Caco-2 (cell line): ENCODE data around the gene ATXN2L. TPM values are rescaled to one million over a fixed set of nuclear protein-coding genes. Genes with fewer than 3 reads are reported as not detected.

Source experiments
- BruUV-seq: library from RNA; stranded (reverse); fragments of 400-500 nt; replicated peaks from 2 replicates; lab custom pipeline; 2021; lab: Mats Ljungman, UMichigan
- CTCF ChIA-PET: fragments of 300-600 bp; sonication (Branson Sonifier 250); formaldehyde crosslinking; loops from one replicate; lab custom pipeline; 2022; ENCODE audit warnings: antibody characterized with exemption; lab: Charles Lee
- POLR2A ChIA-PET: fragments of 300-600 bp; sonication (Branson Sonifier 250); formaldehyde crosslinking; loops from one replicate; lab custom pipeline; 2022; ENCODE audit warnings: antibody characterized with exemption; lab: Charles Lee
- DNase-seq, 2 experiments: peaks; one replicate each; pipeline versions ENCODE4 v3.0.0 to v3.0.0-alpha.2; 2020 to 2022
- H3K27me3 ChIP-seq: replicated peaks from 2 replicates; pipeline ENCODE4 v1.6.0; 2011; ENCODE audit warnings: low read length; ENCODE audit not compliant: control insufficient read depth, insufficient read depth
- H3K36me3 ChIP-seq: 2 replicates; pipeline ENCODE4 v1.5.1; 2011; ENCODE audit warnings: low read length; ENCODE audit not compliant: control insufficient read depth, insufficient read depth
- H3K4me1 ChIP-seq: fragments of 250-450 bp; sonication (Bioruptor Pico); 2 replicates; pipeline ENCODE4 v1.5.1; 2020; ENCODE audit warnings: mild to moderate bottlenecking
- H3K4me3 ChIP-seq: 2 replicates; pipeline ENCODE4 v1.5.1; 2011; ENCODE audit warnings: low read depth, mild to moderate bottlenecking, control low read depth, low read length
- H3K9me3 ChIP-seq: fragments of 250-450 bp; sonication (Bioruptor Pico); 2 replicates; pipeline ENCODE4 v1.5.1; 2020; ENCODE audit warnings: mild to moderate bottlenecking, moderate library complexity
- H3K27ac Mint-ChIP-seq: one replicate; pipeline ENCODE4 v1.8.0; 2022; ENCODE audit warnings: mixed read lengths; ENCODE audit not compliant: unreplicated experiment
- H3K27me3 Mint-ChIP-seq: one replicate; pipeline ENCODE4 v1.8.0; 2022; ENCODE audit warnings: mixed read lengths; ENCODE audit not compliant: insufficient read depth, unreplicated experiment
- H3K36me3 Mint-ChIP-seq: one replicate; pipeline ENCODE4 v1.8.0; 2022; ENCODE audit warnings: mild to moderate bottlenecking, mixed read lengths; ENCODE audit not compliant: insufficient read depth, unreplicated experiment
- H3K4me1 Mint-ChIP-seq: one replicate; pipeline ENCODE4 v1.8.0; 2022; ENCODE audit warnings: low read depth, mixed read lengths; ENCODE audit not compliant: unreplicated experiment
- H3K4me3 Mint-ChIP-seq: one replicate; pipeline ENCODE4 v1.8.0; 2022; ENCODE audit warnings: mild to moderate bottlenecking, moderate library complexity, mixed read lengths; ENCODE audit not compliant: unreplicated experiment
- H3K9me3 Mint-ChIP-seq: one replicate; pipeline ENCODE4 v1.8.0; 2022; ENCODE audit warnings: mixed read lengths; ENCODE audit not compliant: unreplicated experiment
- CTCF ChIP-seq, 2 experiments: fragments of 200-600 bp in 1 of 2; IDR thresholded peaks; 1 replicate in 1 of 2; 2 replicates in 1 of 2; pipeline versions ENCODE4 v1.5.1 to v1.8.0; 2011 to 2022; ENCODE audit warnings: antibody characterized with exemption in 1 of 2, control low read depth in 1 of 2, inconsistent platforms in 1 of 2, low read depth in 1 of 2, low read length in 1 of 2, mild to moderate bottlenecking in 1 of 2, moderate library complexity in 1 of 2; ENCODE audit not compliant: insufficient read depth in 1 of 2, severe bottlenecking in 1 of 2, unreplicated experiment in 1 of 2
- intact Hi-C: fragments of 100-400 bp; cut with micrococcal nuclease; formaldehyde crosslinking; loops from one replicate; pipeline ENCODE4 v1.10.0; 2022; ENCODE audit not compliant: unreplicated experiment
- total RNA-seq: library from RNA; stranded (reverse); gene quantifications from 2 replicates; pipeline ENCODE4 v1.2.3, GENCODE V29; 2022

The ATXN2L gene
- total RNA-seq, 1 experiment from 2014 or later = 352 TPM

- H3K9me3 Mint-ChIP-seq = no peaks in the 10 kb centered on the region
- H3K27ac Mint-ChIP-seq = peak overlapping the region; percentile 76
- BruUV-seq = no TSS peak
- no peak for DNase-seq
- no peaks in the 10 kb centered on the region for H3K27me3 ChIP-seq
- H3K9me3 ChIP-seq = no peaks in the 10 kb centered on the region
- H3K4me3 Mint-ChIP-seq = peak overlapping the region; percentile 2
- H3K36me3 ChIP-seq = peaks cover 2% of the 10 kb centered on the region; the same call in 1 of the 2 replicates
- no peak for TF ChIP-seq CTCF (IDR thresholded peaks at IDR 0.05; ENCODE audit: insufficient read depth in 1 of 2, low read depth in 1 of 2, low read length in 1 of 2, severe bottlenecking in 1 of 2, unreplicated experiment in 1 of 2)
- H3K4me1 Mint-ChIP-seq = peaks cover 9% of the 10 kb centered on the region
- intact Hi-C loops = no loop called here
- no peaks in the 10 kb centered on the region for H3K4me1 ChIP-seq
- ChIA-PET CTCF (no interaction called here), POLR2A (no interaction called here)
- H3K4me3 ChIP-seq = no peak overlapping the region
- H3K36me3 Mint-ChIP-seq = peaks cover 95% of the 10 kb centered on the region
- no peaks in the 10 kb centered on the region for H3K27me3 Mint-ChIP-seq
These were observed 15.7 kb downstream of the ATXN2L start for GRCh38 chr16:28838558-28838918.

DNA sequence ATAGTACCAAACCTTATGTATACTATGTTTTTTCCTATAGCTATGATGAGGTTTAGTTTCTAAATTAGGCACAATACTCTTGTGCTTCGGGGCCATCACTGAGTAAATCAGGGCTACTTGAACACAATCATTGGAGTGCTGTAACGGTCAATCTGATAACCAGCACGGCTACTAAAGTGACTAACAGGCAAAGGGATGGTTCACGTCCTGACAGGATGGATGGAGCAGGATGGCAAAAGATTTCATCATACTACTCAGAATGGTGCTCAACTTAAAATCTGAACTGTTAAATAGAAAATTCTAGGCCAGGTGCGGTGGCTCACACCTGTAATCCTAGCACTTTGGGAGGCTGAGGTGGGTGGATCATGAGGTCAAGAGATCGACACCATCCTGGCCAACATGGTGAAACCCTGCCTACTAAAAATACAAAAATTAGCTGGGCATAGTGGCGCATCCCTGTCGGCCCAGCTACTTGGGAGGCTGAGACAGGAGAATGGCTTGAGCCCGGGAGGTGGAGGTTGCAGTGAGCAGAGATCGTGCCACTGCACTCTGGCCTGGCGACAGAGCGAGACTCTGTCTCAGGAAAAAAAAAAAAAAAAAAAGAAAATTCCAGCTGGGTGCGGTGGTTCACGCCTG lies 16.3 kb downstream of the ATXN2L start:
- no peak for DNase-seq
- Mint-ChIP-seq H3K9me3 (no peaks in the 10 kb centered on the region), H3K36me3 (peaks cover 95% of the 10 kb centered on the region), H3K27ac (peak overlapping the region; percentile 35), H3K4me1 (peaks cover 7% of the 10 kb centered on the region), H3K4me3 (no peak overlapping the region), H3K27me3 (no peaks in the 10 kb centered on the region)
- no peak for TF ChIP-seq CTCF (IDR thresholded peaks at IDR 0.05; ENCODE audit: insufficient read depth in 1 of 2, low read depth in 1 of 2, low read length in 1 of 2, severe bottlenecking in 1 of 2, unreplicated experiment in 1 of 2)
- Histone ChIP-seq H3K36me3 (peaks cover 4% of the 10 kb centered on the region), H3K4me1 (no peaks in the 10 kb centered on the region), H3K4me3 (no peak overlapping the region), H3K9me3 (no peaks in the 10 kb centered on the region), H3K27me3 (no peaks in the 10 kb centered on the region)
- no TSS peak for BruUV-seq
- ChIA-PET CTCF (no interaction called here), POLR2A (interaction anchor here (0.6 kb wide), 1 partner anchor 153 kb away, joined by 4 read pairs; no protein-coding TSS in a partner anchor)
- intact Hi-C loops = no loop called here

DNA sequence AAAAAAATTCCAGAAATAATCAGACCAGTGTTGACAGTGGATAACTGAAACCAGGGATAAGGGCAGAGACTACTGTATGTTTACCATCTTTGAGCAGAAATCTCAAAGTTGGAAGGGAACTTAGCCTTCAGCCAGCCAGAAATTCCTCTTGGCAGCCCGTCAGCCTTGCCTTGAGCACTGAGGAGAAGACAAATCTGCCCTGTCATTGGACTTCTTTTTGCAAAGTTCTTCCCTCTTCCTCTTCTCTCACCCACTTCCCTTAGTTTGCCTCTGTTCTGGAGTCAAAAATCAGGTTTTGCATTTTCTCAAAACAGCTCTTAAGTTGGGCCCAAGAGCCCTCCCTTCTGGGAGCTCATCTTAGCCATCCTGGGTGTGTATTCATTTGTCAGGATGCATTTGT lies 17.1 kb downstream of the ATXN2L start:
- no peak for DNase-seq
- intact Hi-C loops = no loop called here
- POLR2A ChIA-PET = no interaction called here
- no peaks in the 10 kb centered on the region for H3K27me3 Mint-ChIP-seq
- 0 out of 2 replicates have a peak, but pooled peaks cover 3% of the 10 kb centered on the region for H3K4me1 ChIP-seq
- H3K4me1 Mint-ChIP-seq = peaks cover 7% of the 10 kb centered on the region
- H3K27me3 ChIP-seq = no peaks in the 10 kb centered on the region
- no peaks in the 10 kb centered on the region for H3K9me3 Mint-ChIP-seq
- TF ChIP-seq CTCF (IDR thresholded peaks at IDR 0.05; ENCODE audit: insufficient read depth in 1 of 2, low read depth in 1 of 2, low read length in 1 of 2, severe bottlenecking in 1 of 2, unreplicated experiment in 1 of 2) = no peak
- H3K36me3 ChIP-seq = peaks cover 4% of the 10 kb centered on the region
- H3K27ac Mint-ChIP-seq = no peak overlapping the region
- H3K36me3 Mint-ChIP-seq = peaks cover 95% of the 10 kb centered on the region
- no peaks in the 10 kb centered on the region for H3K9me3 ChIP-seq
- CTCF ChIA-PET = no interaction called here
- no peak overlapping the region for H3K4me3 ChIP-seq
- no TSS peak for BruUV-seq
- H3K4me3 Mint-ChIP-seq = no peak overlapping the region
